GM18858 (cell line): ENCODE results near the gene SEMA4D.

Experiments used
- ATAC-seq: cut with Tn5 transposase; IDR thresholded peaks from one replicate; pipeline ENCODE4 v1.9.1; 2021; ENCODE audit not compliant: unreplicated experiment

SEMA4D gene

GRCh38 chr9:89448381-89448780 lies 49.5 kb downstream of the SEMA4D start:
- no peak for ATAC-seq

- ATAC-seq, result no peak
Observed at GRCh38 chr9:89447416-89447815, 50.5 kb downstream of the SEMA4D start.

GRCh38 chr9:89446961-89447310 lies 51.0 kb downstream of the SEMA4D start:
- ATAC-seq, result no peak

- ATAC-seq, result no peak
Observed at GRCh38 chr9:89446261-89446960, 51.5 kb downstream of the SEMA4D start.

- no peak for ATAC-seq
Observed at GRCh38 chr9:89445801-89446251, 52.1 kb downstream of the SEMA4D start.

GRCh38 chr9:89444925-89445765 lies 52.8 kb downstream of the SEMA4D start:
- ATAC-seq, result no peak

- no peak for ATAC-seq
Observed at GRCh38 chr9:89444274-89444673, 53.6 kb downstream of the SEMA4D start.

- no peak for ATAC-seq
Observed at GRCh38 chr9:89442981-89443814, 54.7 kb downstream of the SEMA4D start.

- no peak for ATAC-seq
Observed at GRCh38 chr9:89442501-89442978, 55.4 kb downstream of the SEMA4D start.

GRCh38 chr9:89441986-89442385 lies 55.9 kb downstream of the SEMA4D start:
- ATAC-seq, result no peak

GRCh38 chr9:89441655-89441970 lies 56.3 kb downstream of the SEMA4D start:
- ATAC-seq, result no peak

- ATAC-seq, result no peak
Observed at GRCh38 chr9:89440951-89441654, 56.8 kb downstream of the SEMA4D start.

GRCh38 chr9:89440548-89440947 lies 57.4 kb downstream of the SEMA4D start:
- no peak for ATAC-seq

GRCh38 chr9:89440046-89440445 lies 57.9 kb downstream of the SEMA4D start:
- no peak for ATAC-seq

GRCh38 chr9:89439571-89439970 lies 58.3 kb downstream of the SEMA4D start:
- ATAC-seq, result no peak

GRCh38 chr9:89438194-89438593 lies 59.7 kb downstream of the SEMA4D start:
- ATAC-seq, result no peak

- no peak for ATAC-seq
Observed at GRCh38 chr9:89437772-89438171, 60.1 kb downstream of the SEMA4D start.

GRCh38 chr9:89436963-89437625 lies 60.8 kb downstream of the SEMA4D start:
- no peak for ATAC-seq

GRCh38 chr9:89436326-89436725 lies 61.6 kb downstream of the SEMA4D start:
- no peak for ATAC-seq

GRCh38 chr9:89435071-89435823 lies 62.7 kb downstream of the SEMA4D start:
- no peak for ATAC-seq
